Fibroblast of skin of scalp (primary cell): ENCODE data around the gene SLAMF7. TPM values are rescaled to one million over a fixed set of nuclear protein-coding genes. Genes with fewer than 3 reads are reported as not detected.
"Not testable (repeated sequence)": the region's sequence is repeated elsewhere in the genome, so short reads cannot be mapped to it uniquely, and the experiment has no call there.

Source experiments
- DNase-seq: peaks from one replicate; pipeline ENCODE4 v3.0.0-alpha.2; 2013
- polyA plus RNA-seq, 2 experiments: library from polyadenylated mRNA; unstranded; fragments of 120-200 nt; gene quantifications; one replicate each; pipeline ENCODE4 v1.2.1, GENCODE V29; 2013; ENCODE audit not compliant: insufficient read length in 2 of 2

The SLAMF7 gene, protein sequence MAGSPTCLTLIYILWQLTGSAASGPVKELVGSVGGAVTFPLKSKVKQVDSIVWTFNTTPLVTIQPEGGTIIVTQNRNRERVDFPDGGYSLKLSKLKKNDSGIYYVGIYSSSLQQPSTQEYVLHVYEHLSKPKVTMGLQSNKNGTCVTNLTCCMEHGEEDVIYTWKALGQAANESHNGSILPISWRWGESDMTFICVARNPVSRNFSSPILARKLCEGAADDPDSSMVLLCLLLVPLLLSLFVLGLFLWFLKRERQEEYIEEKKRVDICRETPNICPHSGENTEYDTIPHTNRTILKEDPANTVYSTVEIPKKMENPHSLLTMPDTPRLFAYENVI
- 0.06 TPM for polyA plus RNA-seq (2013, experiment 1 of 2; ENCODE audit: insufficient read length)
- polyA plus RNA-seq (2013, experiment 2 of 2; ENCODE audit: insufficient read length): not detected

DNA sequence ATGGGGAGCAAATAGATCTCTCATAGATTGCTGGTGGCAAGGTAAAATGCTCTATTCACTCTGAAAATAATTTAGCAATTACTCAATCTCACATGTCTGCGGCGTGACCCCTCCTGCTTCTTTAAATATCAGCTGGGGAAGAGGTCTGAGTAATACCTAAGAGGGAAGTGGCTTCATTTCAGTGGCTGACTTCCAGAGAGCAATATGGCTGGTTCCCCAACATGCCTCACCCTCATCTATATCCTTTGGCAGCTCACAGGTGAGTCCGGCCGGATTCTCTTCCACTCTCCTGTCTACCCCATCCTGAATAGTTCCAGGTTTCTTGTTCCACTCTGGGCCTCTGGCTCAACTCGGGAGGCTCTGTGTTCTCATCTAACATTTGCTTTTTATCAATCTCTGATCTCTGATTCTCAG lies at the start of gene SLAMF7:
TSS of gene SLAMF7 (plus strand) at position 150 of the 414 bp plus-strand sequence. CDS start at position 205, 55 bp downstream.
- no peak for DNase-seq

DNA sequence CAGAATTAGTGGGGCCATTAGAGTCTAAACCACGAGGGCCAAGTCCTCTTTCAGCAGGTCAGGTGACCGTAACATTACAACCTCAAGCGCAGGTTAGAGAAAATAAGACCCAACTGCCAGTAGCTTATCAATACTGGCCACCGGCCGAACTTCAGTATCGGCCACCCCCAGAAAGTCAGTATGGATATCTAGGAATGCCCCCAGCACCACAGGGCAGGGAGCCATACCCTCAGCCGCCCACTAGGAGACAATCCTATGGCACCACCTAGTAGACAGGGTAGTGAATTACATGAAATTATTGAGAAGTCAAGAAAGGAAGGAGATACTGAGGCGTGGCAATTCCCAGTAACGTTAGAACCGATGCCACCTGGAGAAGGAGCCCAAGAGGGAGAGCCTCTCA lies 46.7 kb upstream of the SLAMF7 start:
- DNase-seq: not testable (repeated sequence)

DNA sequence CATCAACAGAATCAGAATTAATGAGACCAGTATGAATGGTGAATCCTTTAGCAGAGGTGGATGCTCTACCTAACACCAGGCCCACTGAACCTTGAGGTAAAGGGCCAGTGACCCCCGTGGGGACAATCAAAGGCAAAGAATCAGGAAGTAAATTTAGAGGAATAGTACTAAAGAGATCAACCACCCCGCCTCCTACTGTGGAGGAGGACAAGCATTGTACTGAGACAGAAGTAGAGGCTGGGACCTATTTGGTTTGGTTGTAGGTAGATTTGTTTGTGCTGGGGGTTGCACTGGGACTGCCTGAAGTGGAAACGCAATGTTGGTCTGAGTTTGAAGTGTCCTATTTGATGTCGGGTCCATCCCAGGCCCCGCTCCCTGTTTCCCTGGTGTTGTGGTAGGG lies 36.9 kb upstream of the SLAMF7 start:
- DNase-seq: no peak

DNA sequence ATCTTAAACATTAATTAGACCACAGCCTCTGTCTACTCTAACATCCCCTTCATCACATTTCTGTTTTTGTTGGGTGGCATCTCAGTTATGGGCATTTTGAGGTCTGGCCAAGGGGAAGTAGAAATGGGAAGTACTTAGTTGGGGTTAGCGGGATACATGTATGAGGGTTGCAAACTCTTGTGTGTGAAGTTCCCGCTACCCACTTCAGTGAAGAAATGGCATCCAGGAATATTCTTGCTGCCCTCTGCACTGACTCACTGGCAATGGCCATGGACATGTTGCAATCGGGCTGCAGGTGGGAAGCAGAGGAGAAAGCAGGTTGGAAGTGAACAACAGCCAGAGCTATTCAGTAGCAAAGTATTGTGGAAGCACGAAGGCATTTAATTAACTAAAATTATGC lies 34.8 kb upstream of the SLAMF7 start:
- no peak for DNase-seq

DNA sequence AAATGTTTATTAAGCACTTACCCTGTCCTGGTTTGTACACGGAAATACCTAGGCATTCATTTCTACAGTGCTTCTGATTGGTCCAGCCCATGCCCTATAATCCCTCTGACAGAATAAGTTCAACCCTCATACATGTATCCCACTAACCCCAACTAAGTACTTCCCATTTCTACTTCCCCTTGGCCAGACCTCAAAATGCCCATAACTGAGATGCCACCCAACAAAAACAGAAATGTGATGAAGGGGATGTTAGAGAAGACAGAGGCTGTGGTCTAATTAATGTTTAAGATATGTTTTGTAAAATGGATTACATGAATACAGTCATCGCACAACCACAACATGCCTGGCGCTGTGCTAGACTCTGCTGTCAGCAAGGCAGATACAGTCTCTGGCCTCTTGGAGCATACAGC lies 33.8 kb upstream of the SLAMF7 start:
- not testable (repeated sequence) for DNase-seq

DNA sequence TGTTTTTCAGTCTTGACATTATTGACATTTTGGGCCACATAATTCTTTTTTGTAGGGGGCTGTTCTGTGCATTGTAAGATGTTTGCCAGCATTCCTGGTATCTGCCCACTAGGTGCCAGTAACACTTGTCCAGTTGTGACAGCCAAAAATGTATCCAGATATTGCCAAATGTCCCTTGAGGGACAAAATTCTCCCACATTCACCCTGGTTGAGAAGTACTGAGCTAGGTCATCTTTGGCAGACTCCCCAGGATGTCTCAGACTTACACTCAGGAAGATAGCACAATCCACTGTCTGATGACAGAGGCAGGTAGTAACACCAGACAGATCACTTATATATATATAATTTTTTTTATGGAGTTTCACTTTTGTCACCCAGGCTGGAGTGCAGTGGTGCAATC lies 33.3 kb upstream of the SLAMF7 start:
- DNase-seq: no peak

DNA sequence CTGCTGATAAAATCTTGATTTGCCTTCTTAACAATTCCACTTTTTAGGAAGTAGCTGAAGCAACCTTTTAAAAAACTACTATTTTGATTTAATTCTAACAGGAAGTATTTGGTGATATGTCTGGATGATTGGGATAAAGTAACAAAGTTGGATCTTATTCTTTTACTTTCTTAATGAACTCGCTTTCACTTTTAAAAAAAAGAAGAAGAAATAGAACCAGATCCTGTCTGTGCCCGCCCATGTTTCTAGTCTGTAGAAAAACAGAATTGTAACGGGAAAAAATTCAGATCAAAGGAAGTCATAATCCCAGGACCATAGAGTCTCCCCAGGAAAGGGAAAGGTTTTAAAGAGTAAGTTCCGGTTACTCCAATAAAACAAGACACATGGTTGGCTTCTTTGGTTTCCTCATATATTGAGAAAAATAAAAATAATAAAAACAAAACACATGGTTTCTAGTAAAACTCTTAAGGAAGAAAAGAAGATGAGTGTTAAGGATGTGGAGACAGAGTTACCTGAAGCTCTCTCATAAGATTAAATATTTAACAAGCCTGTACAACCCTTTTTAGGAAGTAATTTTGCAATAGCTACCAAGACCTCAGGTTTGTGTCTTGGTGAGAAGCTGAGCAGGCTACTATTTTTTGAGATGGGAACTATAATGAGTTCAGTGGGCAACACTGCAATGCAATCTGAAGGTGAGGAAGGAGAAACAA lies 32.4 kb upstream of the SLAMF7 start:
- DNase-seq: no peak

DNA sequence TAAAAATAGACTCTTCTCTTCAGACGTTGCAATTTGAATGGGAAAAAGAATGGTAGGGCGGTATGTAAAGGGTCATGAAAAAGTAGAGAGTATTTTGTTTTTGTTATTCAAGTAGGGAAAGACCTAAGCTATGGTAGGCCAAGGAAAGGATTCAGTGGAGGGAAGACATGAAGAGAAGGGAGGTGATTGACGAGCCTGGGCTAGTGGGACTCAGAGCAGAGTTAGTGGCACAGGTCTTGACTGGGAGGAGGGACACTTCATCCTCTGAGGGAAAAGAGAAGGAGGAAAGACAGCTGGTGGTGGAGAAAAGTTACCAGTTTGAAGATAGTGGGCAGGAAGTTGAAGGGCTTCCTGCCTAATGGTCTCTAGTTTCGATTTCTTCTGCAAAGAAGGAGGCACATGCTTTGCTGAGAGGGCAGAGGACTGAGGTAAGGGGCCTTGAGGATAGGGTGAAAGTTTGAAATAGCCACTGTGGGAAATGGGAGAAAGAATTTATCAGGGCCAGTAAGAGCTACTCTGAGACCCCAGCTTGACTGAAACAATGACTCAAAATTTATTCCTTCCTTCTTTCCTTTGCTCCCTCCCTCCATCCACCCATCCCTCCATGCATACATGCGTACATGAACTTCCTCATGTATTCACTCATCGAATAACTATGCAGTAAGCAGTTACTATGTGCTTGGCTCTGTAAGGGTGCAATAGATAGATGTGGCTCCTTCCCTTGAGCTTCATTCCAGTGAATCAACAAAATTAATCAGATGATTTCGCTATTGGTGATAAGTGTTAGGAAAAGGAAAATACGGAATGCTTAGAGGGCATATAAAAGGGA lies 31.6 kb upstream of the SLAMF7 start:
- no peak for DNase-seq

DNA sequence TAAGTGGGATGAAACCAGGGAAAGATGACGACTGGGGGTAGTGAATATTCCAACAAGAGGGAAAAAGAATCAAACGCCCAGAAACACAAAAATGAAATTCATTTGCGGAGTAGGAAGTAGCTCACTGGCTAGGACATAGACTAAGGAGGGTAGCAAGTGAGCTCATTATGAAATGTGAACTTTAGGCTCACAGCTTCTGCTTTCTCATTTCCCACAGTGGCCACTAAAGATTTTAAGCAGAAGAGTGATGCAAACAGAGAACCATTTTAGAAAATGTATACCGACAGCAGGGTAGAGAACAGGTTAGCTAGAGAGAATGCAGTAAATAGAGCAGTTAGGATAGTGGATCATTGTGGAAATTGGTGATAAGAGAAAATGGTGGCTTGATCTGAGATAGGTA lies 30.9 kb upstream of the SLAMF7 start:
- DNase-seq: no peak

DNA sequence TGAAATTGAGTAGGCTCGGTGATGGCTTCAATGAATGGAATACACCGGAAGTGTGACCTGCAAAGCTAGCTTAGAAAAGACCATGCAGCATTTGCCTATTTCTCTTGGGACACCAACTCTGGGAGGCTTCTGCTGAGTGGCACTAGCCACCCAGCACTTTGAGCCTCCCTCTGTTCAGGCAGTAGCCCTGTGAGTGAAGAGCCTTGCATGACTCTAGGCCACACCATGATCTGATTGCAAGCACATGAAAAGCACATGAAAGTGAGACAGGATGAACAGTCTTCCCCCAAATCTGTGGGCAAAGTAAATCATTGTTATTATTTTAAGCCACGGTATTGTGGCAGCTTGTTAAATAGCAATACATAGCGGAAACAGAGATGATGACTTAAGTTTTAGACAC lies 30.2 kb upstream of the SLAMF7 start:
- no peak for DNase-seq

DNA sequence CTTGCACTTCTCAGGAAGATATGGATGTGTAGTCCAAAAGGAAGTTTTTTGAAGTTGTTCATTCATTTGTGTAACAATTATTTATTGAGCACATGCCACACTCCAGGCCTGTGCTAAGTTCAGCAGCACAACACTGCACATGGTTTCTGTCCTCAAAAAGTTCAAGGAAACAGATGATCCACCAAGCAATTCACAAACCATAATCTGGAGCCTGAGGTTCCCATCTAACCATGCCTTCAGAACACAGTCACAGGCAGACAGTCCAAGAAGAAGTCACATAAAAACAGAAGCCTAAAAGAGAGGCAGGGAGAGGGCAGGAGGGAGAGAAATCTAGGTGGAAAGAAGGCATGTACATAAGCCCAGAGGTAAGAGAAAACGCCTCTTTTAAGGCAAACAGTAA lies 29.3 kb upstream of the SLAMF7 start:
- DNase-seq: no peak

DNA sequence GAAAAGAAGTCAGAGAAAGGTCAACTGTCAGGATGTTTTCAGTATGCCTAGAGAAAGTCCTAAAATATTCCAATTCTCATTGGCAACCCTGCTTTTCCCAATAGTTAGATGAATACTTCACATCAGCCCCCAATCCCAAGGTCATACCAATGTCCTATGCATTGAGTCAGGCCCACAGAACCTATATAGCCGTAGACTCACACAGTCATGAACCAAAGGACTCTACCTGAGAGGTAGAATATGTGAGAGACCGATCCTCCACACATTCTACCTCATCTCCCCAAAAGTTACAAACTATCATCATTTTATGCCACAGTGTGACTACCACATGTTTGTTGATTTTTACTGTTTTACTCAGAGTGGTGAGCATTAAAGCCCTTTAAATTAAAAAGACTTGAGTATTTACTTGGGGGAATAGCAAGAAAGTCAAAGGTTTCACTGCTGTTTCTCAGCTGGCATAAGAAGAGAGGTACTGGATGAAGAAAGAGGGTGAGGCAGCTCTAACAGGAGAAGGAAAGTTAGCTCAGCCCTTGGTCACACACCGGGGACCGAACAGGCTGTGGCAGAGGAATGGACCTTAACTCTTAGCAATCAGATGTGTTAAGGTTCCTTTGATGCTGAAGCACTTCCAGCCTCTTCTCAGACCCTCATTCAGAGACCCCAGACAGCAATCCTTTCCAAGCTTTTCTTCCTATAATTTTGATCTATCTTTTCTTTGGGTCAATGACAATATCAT lies 28.4 kb upstream of the SLAMF7 start:
- DNase-seq: no peak

DNA sequence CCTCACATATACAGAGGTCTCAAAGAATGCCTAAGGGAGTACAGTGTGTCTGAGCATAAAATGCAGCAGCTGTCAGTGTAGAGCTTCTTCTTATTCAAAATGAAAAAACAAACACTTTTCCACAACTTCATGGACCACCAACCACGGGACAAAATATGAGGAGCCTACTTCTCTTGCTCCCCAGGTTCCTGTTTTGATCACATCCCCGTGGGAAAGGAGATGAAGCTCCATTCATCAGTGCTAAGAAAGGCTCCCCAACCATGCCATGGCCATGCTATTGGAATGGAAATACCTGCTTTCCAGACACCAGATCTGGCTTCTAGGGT lies 27.8 kb upstream of the SLAMF7 start:
- DNase-seq: no peak

DNA sequence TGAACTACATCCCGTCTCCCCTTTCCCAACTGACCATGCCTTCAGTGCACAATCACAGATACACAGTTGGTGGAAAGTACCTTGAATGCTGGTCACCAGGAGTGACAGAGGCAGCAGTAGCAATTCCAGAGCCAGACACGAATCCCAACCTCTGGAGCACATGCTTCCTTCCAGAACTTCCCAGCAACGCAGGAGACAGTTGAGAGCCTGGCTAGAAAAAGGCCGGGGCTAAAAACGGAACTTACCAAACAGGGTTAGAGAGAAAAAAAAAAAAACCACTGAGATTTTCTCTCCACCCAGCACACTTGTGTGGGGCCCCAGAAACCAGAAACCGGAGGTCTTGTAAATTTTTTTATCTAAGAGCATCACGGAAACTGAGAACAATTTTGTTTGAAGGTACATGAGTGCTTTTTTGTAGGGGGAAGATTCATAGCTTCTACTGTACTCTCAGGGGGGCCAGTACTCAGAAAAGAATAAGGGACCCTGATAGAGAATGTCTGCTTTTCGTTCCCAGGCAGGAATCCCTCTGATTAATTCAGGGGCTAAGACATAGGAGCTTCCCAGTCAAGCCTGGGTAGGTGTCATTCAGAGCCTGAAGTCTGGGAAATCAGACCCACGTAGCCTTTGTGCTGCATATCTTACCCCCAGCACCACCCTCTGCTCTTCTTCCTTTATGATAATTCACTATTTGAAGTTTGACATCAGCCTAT lies 27.3 kb upstream of the SLAMF7 start, which contains the start of gene CD48:
TSS of gene CD48 (minus strand) at position 221 of the 710 bp plus-strand sequence. CDS start at position 162, 59 bp downstream.
- no peak for DNase-seq

DNA sequence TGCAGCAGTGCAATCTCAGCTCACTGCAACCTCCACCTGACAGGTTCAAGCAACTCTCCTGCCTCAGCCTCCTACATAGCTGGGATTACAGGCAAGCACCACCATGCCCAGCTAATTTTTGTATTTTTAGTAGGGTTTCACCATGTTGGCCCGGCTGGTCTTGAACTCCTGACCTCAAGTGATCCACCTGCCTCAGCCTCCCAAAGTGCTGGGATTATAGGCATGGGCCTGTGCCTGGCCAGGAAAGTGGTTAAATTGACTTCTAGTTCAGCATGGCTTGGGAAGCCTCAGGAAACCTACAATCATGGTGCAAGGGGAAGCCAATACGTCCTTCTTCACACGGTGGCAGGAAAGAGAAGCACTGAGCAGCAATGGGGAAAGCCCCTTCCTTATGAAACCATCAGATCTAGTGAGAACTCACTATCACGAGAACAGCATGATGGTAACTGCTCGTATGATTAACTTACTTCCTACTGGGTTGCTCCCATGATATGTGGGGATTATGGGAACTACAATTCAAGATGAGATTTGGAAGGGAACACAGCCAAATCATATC lies 26.4 kb upstream of the SLAMF7 start:
- not testable (repeated sequence) for DNase-seq

DNA sequence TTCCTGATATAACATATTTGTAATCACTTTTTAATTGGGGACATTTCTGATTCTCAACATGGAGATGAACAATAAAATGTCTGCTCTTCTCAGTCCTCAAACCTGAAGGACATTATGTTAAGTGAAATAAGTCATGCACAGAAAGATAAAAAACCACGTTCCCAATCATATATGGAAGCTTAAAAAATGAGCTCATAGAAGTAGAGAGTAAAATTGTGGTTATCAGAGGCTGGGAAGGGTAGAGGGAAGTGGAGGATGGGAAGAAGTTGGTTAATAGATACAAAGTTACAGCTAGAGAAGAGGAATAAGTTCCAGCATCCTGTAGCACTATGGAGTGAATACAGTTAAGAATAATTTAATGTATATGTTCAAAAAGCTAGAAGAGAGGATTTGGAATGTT lies 25.9 kb upstream of the SLAMF7 start:
- no peak for DNase-seq

DNA sequence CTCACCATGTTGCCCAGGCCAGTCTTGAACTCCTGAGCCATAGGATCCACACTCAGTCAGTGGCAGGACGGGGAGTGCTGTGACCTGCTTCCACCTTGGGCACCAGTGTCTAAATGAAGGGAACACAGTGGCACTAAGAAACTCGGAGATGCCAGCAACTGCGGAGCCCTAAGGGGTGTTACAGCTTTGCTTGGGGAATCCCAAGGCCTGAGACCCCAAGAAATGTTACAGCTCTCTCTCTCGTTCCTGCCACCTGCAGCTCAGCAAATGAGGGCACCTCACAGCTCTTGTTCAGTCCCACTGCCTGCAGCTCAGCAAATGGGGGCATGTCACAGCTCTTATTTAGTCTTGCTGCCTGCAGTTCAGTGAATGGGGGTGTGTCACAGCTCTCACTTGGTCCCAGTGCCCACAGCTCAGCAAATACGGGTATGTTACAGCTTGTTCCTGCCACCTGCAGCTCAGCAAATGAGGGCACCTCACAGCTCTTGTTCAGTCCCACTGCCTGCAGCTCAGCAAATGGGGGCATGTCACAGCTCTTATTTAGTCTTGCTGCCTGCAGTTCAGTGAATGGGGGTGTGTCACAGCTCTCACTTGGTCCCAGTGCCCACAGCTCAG lies 24.9 kb upstream of the SLAMF7 start:
- DNase-seq: not testable (repeated sequence)

DNA sequence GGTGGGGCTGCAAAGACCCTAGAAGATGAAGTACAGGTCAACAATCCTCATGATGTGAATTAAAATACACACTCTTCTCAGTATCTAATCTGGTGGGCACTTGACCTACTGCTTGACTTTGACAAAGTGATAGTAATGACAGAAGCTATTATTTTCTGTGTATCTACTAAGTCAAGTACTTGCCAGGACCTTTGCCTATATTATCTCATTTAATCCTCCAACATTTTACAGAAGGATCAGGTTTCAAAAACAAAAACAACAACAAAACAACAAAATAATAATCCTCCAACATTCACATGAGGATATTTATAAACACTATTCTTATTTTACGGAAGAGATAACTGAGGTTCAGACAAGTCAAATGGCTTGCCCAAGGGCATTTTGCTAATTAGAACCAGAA lies 23.0 kb upstream of the SLAMF7 start:
- no peak for DNase-seq

DNA sequence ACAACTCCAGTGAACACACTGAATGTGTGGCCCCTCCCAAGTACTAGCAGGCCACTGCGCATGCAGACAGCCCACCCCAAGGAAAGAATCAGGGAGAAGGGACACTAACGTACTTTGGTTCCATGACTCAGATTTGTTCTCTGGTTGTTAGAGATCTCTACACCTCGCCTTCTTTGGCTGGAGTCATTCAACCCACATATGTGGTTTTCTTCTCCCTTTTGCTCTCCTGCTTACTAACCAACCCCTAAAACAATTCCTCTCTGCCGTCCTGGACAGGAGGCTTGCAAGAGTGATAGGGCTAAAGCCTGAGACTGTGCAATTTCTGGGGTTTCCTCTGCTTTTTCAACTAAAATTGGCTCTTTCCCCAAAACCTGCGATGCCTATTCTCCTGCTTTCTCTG lies 21.7 kb upstream of the SLAMF7 start:
- no peak for DNase-seq

DNA sequence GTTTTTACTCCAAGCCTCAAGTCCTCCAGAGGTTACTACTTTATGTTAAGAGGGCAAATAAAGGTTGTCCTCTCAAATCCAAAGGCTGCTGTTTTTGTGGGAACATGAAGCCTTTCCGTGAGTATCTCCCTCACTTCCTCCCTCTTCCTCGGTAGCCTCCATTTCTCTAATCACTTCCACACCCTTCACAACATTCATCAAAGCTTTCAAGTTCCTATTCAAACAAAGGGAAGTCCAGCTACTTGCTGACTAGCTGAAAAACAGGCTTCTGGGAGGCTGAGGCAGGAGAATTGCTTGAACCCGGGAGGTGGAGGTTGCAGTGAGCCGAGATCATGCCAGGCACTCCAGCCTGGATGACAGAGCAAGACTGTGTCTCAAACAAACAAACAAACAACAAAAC lies 20.8 kb upstream of the SLAMF7 start:
- DNase-seq: no peak
